WTC11 (cell line): ENCODE results near the gene ABCA5. TPM values are rescaled to one million over a fixed set of nuclear protein-coding genes. Genes with fewer than 3 reads are reported as not detected.

Experiments
- ATAC-seq: fragments of 200-7000 bp; cut with Tn5 transposase; 2 replicates; pipeline ENCODE4 v1.10.0; 2021; ENCODE audit warnings: mild to moderate bottlenecking, moderate library complexity
- CTCF ChIA-PET: fragments of 300-600 bp; sonication (Branson Sonifier 250); formaldehyde crosslinking; loops from one replicate; lab custom pipeline; 2021; ENCODE audit warnings: antibody characterized with exemption; lab: Charles Lee
- POLR2A ChIA-PET: fragments of 350-600 bp; sonication (Branson Sonifier 250); formaldehyde crosslinking; loops from one replicate; lab custom pipeline; 2021; ENCODE audit warnings: antibody characterized with exemption; lab: Charles Lee
- DNase-seq: peaks from one replicate; pipeline ENCODE4 v3.0.0; 2021; ENCODE audit warnings: low spot score
- H3K27ac Mint-ChIP-seq: 2 replicates; pipeline ENCODE4 v1.8.0; 2021; ENCODE audit warnings: mixed read lengths
- H3K27me3 Mint-ChIP-seq: 2 replicates; pipeline ENCODE4 v1.8.0; 2021; ENCODE audit warnings: low read depth, mild to moderate bottlenecking, moderate library complexity, mixed read lengths
- H3K36me3 Mint-ChIP-seq: 2 replicates; pipeline ENCODE4 v1.8.0; 2021; ENCODE audit warnings: mixed read lengths
- H3K4me1 Mint-ChIP-seq: 2 replicates; pipeline ENCODE4 v1.8.0; 2022; ENCODE audit warnings: mixed read lengths
- H3K4me3 Mint-ChIP-seq: 2 replicates; pipeline ENCODE4 v1.8.0; 2021; ENCODE audit warnings: mild to moderate bottlenecking, moderate library complexity, mixed read lengths
- H3K9me3 Mint-ChIP-seq: 2 replicates; pipeline ENCODE4 v1.8.0; 2021; ENCODE audit warnings: mixed read lengths
- ATF6 ChIP-seq: sonication (generic); formaldehyde crosslinking; IDR thresholded peaks from 2 replicates; pipeline ENCODE4 v1.8.1; 2023; ENCODE audit warnings: mild to moderate bottlenecking, missing genetic modification reagents
- CBFB ChIP-seq: sonication (generic); formaldehyde crosslinking; IDR thresholded peaks from 2 replicates; pipeline ENCODE4 v1.8.1; 2022; ENCODE audit warnings: mild to moderate bottlenecking, low read depth, missing genetic modification reagents
- CREB1 ChIP-seq: sonication (generic); formaldehyde crosslinking; IDR thresholded peaks from 2 replicates; pipeline ENCODE4 v1.8.0; 2023; ENCODE audit warnings: mild to moderate bottlenecking, missing genetic modification reagents
- CREM ChIP-seq: sonication (generic); formaldehyde crosslinking; IDR thresholded peaks from 2 replicates; pipeline ENCODE4 v1.8.1; 2022; ENCODE audit warnings: mild to moderate bottlenecking, missing genetic modification reagents, moderate library complexity
- CTCF ChIP-seq: fragments of 200-600 bp; IDR thresholded peaks from 2 replicates; pipeline ENCODE4 v1.8.0; 2022; ENCODE audit warnings: antibody characterized with exemption
- E2F1 ChIP-seq: sonication (generic); formaldehyde crosslinking; IDR thresholded peaks from 2 replicates; pipeline ENCODE4 v1.8.0; 2022; ENCODE audit warnings: mild to moderate bottlenecking, missing genetic modification reagents
- ERG ChIP-seq: fragments of 250-450 bp; sonication (Bioruptor Pico); IDR thresholded peaks from 2 replicates; pipeline ENCODE4 v1.8.0; 2021; ENCODE audit warnings: mild to moderate bottlenecking
- GABPB1 ChIP-seq: sonication (generic); formaldehyde crosslinking; IDR thresholded peaks from 2 replicates; pipeline ENCODE4 v1.8.1; 2023; ENCODE audit warnings: mild to moderate bottlenecking, missing genetic modification reagents
- NFYB ChIP-seq: sonication (generic); formaldehyde crosslinking; conservative IDR thresholded peaks from 2 replicates; pipeline ENCODE4 v1.8.0; 2022; ENCODE audit warnings: low read depth, missing genetic modification reagents
- PRRX2 ChIP-seq: fragments of 250-450 bp; sonication (Bioruptor Pico); IDR thresholded peaks from 2 replicates; pipeline ENCODE4 v1.8.0; 2021; ENCODE audit warnings: mild to moderate bottlenecking
- TEAD4 ChIP-seq: sonication (generic); formaldehyde crosslinking; IDR thresholded peaks from 2 replicates; pipeline ENCODE4 v1.8.0; 2022; ENCODE audit warnings: mild to moderate bottlenecking, missing genetic modification reagents
- USF2 ChIP-seq: sonication (generic); formaldehyde crosslinking; IDR thresholded peaks from 2 replicates; pipeline ENCODE4 v1.8.1; 2023; ENCODE audit warnings: mild to moderate bottlenecking, missing genetic modification reagents, moderate library complexity
- ZNF396 ChIP-seq: fragments of 250-450 bp; sonication (Bioruptor Pico); IDR thresholded peaks from 2 replicates; pipeline ENCODE4 v1.8.0; 2021; ENCODE audit warnings: mild to moderate bottlenecking, moderate library complexity, borderline replicate concordance
- ZNF423 ChIP-seq: fragments of 250-450 bp; sonication (Bioruptor Pico); IDR thresholded peaks from 2 replicates; pipeline ENCODE4 v2.1.2; 2022; ENCODE audit warnings: mild to moderate bottlenecking, moderate library complexity
- ZNF512 ChIP-seq: sonication (generic); formaldehyde crosslinking; IDR thresholded peaks from 2 replicates; pipeline ENCODE4 v1.8.1; 2022; ENCODE audit warnings: missing genetic modification reagents, borderline replicate concordance
- ZNF671 ChIP-seq: fragments of 250-450 bp; sonication (Bioruptor Pico); IDR thresholded peaks from 2 replicates; pipeline ENCODE4 v1.8.0; 2021; ENCODE audit warnings: mild to moderate bottlenecking
- ZSCAN18 ChIP-seq: fragments of 250-450 bp; sonication (Bioruptor Pico); IDR thresholded peaks from 2 replicates; pipeline ENCODE4 v2.1.2; 2022; ENCODE audit warnings: mild to moderate bottlenecking, moderate library complexity
- total RNA-seq: library from RNA; stranded (reverse); gene quantifications from 3 replicates; pipeline ENCODE4 v1.2.3, GENCODE V29; 2021

Gene ABCA5
- total RNA-seq, 1 experiment from 2014 or later = 1.8 TPM

GRCh38 chr17:69236464-69236863, 90.5 kb downstream of the ABCA5 start:
- CTCF ChIA-PET = interaction anchor here (0.8 to 3.6 kb wide), 2 partner anchors 464 to 465 kb away, joined by 5 to 23 read pairs; no protein-coding TSS in a partner anchor
- POLR2A ChIA-PET = no interaction called here
- H3K27me3 Mint-ChIP-seq = no peaks in the 10 kb centered on the region
- ATAC-seq (no peak), DNase-seq (no peak)
- H3K27ac Mint-ChIP-seq = no peak overlapping the region
- H3K4me3 Mint-ChIP-seq = no peak overlapping the region
- H3K36me3 Mint-ChIP-seq = no peaks in the 10 kb centered on the region; the same call in 1 of the 2 replicates
- H3K4me1 Mint-ChIP-seq = no peaks in the 10 kb centered on the region
- H3K9me3 Mint-ChIP-seq = peaks cover 12% of the 10 kb centered on the region
- TF ChIP-seq PRRX2 (no peak), ZNF671 (CRISPR knock-in tag) (no peak), ATF6 (no peak), ZNF423 (CRISPR knock-in tag) (no peak), USF2 (no peak), CREB1 (CRISPR knock-in tag) (no peak), ZNF512 (CRISPR knock-in tag) (no peak), TEAD4 (CRISPR knock-in tag) (no peak), ZSCAN18 (CRISPR knock-in tag) (no peak), ZNF396 (CRISPR knock-in tag) (no peak), CREM (CRISPR knock-in tag) (no peak), GABPB1 (CRISPR knock-in tag) (no peak)

GRCh38 chr17:69235338-69236058, 91.4 kb downstream of the ABCA5 start:
- ChIA-PET POLR2A (no interaction called here), CTCF (interaction anchor here (0.6 to 1.6 kb wide), 3 partner anchors 461 to 464 kb away, joined by 3 to 5 read pairs (median 4); no protein-coding TSS in a partner anchor)
- no peaks in the 10 kb centered on the region for H3K27me3 Mint-ChIP-seq
- TF ChIP-seq CTCF (peak; percentile 81), NFYB (CRISPR knock-in tag) (no peak)
- H3K4me1 Mint-ChIP-seq = no peaks in the 10 kb centered on the region
- no peak overlapping the region for H3K27ac Mint-ChIP-seq
- peaks cover 12% of the 10 kb centered on the region for H3K9me3 Mint-ChIP-seq
- H3K36me3 Mint-ChIP-seq = no peaks in the 10 kb centered on the region; the same call in 1 of the 2 replicates
- ATAC-seq (peak; percentile 99), DNase-seq (peak; percentile 90)
- H3K4me3 Mint-ChIP-seq = no peak overlapping the region

- ChIA-PET POLR2A (no interaction called here), CTCF (no interaction called here)
- Mint-ChIP-seq H3K4me3 (no peak overlapping the region), H3K27ac (no peak overlapping the region), H3K9me3 (peaks cover 12% of the 10 kb centered on the region), H3K4me1 (no peaks in the 10 kb centered on the region), H3K27me3 (no peaks in the 10 kb centered on the region), H3K36me3 (no peaks in the 10 kb centered on the region; the same call in 1 of the 2 replicates)
- DNase-seq (no peak), ATAC-seq (no peak)
- TF ChIP-seq CBFB (CRISPR knock-in tag) (no peak), E2F1 (CRISPR knock-in tag) (no peak), CREB1 (CRISPR knock-in tag) (no peak), ERG (no peak), ZSCAN18 (CRISPR knock-in tag) (no peak)
Observed at GRCh38 chr17:69232650-69233049, 94.3 kb downstream of the ABCA5 start.
